ENCODE results near the gene PRR36.
A peak's percentile ranks its signal among the peaks of the same experiment; 100 is the strongest.

- TF ChIP-seq EP300 (IDR thresholded peaks at IDR 0.05) (peak in 1 of 2 donors; percentile 74), CTCF (IDR thresholded peaks at IDR 0.05) (peak in 1 of 5 experiments; percentile 14)
Measured at GRCh38 chr19:7920519-7921301, 46.5 kb upstream of the PRR36 start.

Measured in tibial nerve (tissue), 4 donors.